Fibroblast of skin of abdomen (primary cell): Measurements from ENCODE around the gene TCTA.
A peak's percentile ranks its signal among the peaks of the same experiment; 100 is the strongest.

Experiments used
- DNase-seq: peaks from one replicate; pipeline ENCODE4 v3.0.0-alpha.2; 2013

The TCTA gene

DNA sequence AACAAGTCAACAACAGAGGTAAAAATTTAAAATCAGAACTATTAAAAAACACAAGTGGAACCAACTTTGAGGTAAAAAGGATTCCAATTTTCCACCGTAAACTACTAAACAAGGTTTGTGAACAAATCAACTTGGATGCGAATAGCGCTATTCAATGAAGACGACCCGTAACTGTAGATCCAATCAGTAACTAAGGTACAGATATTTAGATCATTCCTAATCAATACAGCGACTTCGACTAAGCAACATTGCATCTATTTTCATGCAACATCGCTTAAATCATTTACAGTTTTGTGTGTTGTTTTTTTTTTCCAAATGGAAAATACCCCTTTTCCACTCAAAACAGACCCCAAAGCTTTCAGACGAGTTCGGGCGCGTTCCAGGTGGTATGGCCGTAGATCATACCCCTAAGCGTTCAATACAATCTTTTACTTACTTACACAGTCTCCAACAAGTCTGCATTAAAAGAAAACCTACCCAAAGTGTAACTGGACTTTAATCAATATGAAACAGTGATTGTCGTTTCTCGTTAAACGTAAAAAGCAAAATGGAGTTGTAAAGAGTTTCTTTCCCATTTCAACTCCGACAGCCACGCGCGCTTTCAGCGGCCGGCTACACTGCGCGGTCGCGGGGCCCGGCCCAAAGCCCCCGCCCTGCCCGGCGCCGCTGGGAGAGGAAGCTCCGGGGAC, 1.2 kb upstream of the TCTA start:
- DNase-seq: no peak

DNA sequence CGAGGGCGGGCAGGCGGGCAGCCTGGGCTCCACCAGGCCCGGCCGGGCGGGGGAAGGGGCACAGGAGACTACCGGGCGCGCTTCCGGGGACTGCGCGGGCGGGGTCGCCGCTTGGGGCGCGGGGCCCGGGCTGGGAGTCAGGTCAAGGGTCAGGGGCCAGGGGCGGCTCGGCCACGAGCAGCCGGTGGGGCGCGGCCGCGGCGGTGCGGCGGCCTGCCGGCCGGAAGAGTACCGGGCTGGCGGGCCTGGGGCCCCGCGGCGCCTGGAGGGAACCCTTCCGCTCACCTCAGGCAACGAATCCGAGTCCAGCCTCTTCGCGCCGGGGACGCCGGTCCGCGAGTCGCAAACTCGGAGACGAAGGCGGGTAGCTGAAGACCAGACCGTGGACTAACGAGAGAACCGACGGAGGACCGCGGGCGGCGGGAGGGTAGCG, 672 bp upstream of the TCTA start:
- peak; percentile 18 for DNase-seq

DNA sequence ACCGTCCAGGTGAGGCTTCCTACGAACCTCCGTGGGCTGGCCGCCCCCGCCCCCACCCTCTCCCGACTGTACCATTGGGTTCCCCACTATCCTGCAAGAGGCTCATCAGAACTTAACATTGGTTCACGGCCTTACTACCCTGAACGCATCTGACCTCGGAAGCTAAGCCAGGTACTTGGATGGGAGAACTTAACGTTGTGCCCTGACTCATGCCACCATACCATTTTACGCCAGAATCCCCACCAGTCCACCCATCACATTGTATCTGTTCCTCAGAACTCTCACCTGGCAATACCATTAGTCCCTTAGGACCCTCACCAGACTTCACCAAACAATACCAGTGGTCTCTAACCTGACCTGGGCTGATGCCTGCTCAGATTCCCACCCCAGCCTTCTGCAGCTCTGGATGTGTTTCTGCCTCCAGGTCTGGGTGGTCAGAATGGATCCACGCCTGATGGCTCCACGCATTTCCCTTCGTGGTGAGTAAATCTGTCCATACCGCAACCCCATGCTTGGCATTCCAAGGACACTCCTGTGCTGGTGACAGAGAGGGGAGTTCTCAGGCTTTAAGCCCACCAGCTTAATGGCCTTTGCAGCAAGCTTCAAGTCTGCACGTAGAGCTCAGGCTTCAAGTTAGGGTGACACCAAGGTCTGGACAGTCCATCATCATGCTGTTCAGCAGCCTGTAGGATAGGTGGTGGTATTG, 562 bp downstream of the TCTA start:
- no peak for DNase-seq

DNA sequence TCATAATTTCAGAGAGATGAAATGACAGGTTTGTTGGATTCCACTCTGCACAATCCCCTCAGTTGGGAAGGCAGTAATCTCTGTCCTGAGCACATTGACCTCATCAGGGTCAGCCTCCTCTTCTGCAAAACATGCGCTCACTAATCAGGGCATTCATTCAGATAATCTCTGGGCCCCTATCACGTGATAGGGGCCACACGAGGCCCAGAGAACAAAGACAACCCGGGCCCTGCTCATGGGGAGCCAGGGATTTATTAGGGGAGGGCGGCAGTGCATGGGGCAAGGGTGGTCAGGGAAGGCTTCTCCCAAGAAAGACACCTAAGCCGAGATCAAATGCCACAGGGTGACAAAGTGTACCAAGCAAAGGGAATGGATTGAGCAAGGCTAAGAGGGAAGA, 1.1 kb downstream of the TCTA start:
- no peak for DNase-seq

DNA sequence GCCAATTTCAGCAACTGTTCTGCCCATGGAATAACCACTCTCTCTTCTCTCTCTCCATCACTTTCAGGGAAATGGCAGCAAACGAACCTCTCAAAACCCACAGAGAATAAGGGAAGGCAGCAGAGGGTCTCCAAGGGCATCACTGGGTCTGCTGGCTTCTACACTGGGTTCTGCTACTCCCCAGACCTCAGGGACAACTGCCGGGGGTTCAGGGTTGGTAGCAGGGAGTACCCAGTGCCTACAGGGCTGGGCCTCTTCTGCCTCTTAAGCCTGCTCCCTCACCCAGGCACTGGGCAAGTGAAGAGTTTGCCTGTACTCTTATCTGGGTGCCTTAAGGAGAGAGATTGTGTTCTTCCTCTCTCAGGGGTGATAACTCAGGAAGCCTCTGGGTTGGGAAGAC, 2.5 kb downstream of the TCTA start:
- DNase-seq: no peak

DNA sequence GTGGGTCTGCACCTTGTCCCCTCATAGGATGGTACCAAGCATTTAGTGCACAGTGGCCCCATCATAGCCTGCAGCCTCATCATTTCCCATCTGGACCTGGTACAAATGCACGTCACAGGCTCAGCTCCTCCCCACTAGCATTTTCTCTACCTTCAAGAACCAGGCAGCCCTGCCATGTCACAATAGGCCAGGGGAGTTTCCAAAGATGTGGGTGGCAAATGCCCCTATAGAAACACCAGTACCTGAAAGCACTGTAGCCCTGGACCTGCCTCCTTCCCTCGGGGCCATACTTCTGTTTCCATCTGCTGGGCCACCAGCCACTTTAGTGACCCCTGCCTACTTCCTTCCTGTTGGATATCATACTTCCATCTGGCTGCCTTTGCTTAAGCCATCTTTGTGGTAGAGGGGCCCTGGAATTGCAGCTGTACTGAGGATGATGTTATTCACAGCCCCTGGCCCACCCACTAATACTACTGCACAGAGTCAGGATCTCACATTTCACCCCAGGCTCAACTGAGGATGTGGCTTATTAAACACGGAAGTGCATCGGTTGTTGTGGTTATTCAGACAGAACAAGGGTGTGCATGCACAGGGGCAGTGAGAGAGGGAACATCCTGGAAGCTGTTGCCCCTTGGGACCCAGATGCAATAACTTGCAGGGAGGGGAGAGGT, 3.8 kb downstream of the TCTA start:
- no peak for DNase-seq

DNA sequence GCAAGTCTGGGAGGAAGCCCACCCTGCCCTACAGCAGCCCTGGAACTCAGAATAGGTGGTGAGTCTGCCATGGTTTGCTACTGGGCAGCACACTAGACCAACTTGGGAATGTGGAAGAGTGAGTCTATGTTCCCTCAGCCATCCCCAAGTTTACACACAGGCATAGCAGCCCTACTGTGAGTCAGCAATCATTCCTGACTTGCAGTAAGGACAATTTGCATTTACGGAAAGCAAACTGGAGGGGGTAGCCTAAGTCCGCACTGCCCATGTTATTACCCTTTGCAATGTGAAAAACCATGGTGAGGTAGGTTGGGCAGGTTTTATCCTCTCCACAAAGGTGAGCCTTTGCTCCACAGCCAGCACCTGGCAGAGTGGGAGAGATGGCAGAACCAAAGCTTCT, 4.6 kb downstream of the TCTA start:
- no peak for DNase-seq

DNA sequence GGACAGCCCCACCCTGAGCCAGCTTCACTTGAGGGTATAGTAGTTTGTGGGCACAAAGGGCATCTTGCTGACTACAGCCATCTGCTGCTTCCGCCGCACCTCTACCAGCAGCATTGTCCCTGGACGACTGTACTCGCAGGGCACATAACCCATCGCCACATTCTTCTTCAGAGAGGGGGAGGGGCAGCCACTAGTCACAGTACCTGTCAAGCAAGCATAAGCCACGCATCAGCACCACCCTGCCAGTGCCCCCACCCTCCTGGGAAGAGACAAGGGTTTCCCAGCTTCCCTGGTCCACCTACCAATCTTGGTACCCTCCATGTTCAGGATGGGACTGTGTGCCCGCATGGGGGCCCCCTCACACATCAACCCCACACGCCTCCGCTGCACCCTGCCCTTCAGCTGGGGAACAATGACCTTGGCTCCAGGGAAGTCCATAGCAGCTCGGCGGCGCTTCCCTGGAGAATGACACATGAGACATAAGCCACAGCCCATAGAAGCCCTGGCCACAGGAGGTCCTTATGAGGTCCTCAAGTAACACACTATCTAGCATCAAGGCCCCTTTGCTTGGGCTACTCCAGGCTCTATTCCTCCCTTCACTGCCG, 5.4 kb downstream of the TCTA start:
- no peak for DNase-seq

DNA sequence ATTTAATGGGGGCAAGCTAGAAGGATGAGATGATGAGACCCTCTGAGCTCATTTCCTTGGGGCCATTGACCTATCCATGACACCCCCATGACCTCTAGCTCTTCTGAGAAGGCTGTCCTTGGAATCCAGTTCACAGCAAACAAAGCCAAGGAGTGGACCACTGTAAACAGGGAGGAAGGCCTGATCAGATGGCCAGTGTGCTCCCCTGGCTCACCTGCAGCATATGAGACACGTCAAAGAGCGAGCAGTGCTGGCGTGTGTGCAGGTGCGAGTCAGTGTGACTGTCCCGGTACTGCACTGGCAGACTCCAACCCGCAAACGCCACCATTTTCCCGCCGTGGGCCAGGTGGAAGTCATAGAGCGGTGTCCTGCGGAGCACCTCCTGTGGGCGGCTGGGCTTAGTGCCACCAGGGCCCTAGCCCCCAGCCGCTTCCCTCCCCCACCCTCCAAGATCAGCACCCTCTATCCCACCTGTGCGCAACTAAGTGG, 9.7 kb downstream of the TCTA start:
- DNase-seq: no peak

DNA sequence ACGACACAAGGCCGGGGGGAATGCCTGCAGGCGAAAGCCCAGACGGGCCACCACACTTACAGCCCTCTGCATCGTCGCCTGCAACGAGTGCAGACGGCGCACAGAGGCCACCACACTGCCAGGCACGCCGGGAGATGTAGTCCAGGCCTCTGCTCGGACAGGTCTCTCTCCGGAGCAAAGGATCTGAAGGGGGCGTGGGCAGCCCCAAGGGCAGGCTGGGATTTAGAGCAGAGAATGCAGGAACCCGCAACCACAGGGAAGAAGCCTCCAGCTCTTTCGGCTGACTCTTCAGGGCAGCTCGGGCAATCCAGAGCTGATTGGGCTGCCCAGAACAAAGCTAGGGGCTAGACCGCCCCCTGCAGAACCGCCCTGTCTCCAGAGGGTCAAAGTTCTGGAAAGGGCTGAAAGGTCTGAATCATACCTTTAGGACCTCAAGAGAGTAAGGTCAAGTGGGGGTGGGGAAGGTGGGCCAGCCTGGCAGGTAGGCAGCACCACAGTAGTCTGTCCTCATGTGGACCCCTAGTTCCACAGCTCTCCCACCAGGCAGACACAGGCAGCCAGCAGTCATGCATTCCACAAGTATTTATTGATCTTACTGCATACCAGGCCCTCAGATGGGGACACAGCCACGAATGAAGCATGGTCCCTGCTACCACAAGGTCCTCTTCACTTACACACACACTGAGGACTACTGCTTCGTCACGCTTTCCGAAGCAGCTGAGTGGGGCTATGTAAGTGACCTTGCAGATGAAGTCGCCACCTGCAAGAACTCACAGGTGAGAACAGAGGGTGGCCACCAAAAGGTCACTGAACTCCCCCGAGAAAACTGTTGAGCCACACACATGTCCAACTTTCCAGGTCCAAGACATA, 10.4 kb downstream of the TCTA start, which contains the start of gene AMT:
TSS of gene AMT (minus strand) at position 95 of the 870 bp plus-strand sequence. CDS start at position 72, 23 bp downstream.
- DNase-seq: no peak

DNA sequence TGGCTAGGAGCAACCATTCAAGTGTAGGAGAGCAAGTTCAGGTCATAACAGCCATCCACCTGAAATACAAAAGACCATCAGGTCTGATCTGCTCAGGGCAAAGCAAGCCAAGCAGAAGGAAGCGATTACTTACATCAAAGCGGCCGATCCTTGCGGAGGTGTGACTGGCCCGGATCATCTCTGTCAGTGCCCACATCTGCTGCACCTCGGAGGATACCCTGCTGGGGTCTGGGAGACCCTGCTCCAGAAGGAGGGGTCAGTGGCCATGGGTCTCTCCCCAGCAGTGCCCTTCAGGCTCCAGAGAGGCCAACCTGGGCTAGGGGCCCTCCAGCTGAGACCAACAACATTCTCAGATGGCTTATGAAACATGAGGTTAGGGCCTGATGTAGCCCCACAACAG, 12.6 kb downstream of the TCTA start:
- no peak for DNase-seq

DNA sequence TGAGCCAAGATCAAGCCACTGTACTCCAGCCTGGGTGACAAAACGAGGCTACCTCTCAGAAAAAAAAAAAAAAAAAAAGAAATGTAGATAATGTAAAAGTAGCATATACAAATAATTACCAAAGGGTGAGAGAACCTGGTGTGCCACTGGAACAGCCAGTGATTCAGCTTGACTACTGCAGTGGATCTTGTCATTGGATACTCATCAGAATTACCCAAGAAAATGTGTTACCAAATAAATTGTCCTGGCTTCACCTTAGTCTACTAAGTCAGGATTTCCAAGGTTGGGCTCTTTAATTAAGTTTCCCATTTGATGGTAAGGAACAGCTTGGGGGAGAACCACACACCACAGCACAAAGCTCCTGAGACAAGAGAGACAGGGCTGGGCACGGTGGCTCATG, 15.4 kb downstream of the TCTA start:
- DNase-seq: no peak

DNA sequence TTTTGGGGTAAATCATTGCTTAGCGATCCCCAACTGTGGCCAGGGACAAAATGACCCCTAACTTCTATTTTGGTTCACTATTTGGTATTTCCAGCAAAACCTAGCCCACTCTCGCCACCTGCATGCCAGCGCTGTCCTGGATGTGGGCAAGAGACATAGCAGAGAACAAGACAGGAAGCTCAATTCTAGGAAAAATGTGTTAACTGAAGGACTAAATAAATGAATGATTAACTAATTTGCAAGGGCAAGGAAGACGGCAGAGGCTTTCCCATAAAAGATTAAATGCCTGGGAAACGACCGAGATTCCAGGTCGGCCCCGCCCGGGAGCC, 16.5 kb downstream of the TCTA start:
- DNase-seq: no peak

DNA sequence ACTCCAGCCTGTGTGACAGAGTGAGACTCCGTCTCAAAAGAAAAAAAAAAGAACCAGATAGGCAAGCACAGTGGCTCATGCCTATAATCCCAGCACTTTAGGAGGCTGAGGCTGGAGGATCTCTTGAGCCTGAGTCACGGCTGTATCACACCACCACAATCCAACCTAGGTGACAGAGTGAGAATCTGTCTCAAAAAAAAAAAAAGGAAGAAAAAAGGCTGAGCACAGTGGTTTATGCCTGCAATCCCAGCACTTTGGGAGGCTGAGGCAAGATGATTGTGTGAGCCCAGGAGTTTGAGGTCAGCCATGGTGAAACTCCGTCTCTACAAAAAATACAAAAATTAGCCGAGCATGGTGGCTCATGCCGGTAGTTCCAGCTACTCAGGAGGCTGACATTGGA, 22.5 kb downstream of the TCTA start:
- DNase-seq: no peak

DNA sequence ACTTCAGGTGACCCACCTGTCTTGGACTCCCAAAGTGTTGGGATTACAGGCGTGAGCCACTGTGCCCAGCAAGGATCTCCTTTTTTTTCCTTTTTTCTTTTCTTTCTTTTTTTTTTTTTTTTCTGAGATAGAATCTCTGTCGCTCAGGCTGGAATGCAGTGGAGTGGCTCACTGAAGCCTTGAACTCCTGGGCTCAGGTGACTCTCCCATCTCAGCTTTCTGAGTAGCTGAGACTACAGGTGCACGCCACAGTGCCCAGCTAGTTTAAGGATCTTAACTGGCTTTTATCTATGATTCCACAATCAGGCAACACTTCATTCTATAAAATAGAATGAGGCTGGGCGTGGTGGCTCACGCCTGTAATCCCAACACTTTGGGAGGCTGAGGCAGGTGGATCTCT, 33.2 kb downstream of the TCTA start:
- DNase-seq: no peak

DNA sequence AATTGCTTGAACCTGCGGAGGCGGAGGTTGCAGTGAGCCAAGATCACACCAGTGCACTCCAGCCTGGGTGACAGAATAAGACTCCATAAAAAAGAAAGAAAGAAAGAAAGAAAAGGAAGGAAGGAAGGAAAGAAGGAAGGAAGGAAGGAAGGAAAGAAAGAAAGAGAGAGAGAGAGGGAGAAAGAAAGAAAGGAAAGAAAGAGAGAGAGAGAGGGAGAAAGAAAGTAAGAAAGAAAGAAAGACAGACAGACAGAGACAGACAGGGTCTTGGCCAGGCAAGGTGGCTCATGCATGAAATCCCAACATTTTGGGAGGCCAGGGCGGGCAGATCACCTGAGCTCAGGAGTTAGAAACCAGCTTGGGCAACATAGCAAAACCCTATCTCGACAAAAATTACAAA, 41.4 kb downstream of the TCTA start:
- DNase-seq: no peak

DNA sequence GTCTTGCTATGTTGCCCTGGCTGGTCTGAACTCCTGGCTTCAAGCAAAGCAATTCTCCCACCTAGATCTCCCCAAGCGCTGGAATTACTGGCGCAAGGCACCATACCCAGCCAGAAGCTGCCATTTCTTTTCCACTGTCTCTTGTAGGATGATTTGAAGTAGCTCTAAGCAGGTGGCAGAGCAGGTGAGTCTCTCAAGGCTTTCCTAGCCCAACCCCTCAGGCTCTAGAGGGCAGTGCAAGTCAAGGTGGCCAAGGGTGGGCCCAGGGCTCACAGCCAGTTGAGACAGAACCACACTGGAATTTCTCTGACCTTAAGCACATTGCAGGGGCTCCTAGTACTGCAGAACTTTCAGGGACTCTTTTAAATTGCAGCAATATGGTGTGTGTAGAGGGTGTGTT, 42.2 kb downstream of the TCTA start:
- DNase-seq: no peak

DNA sequence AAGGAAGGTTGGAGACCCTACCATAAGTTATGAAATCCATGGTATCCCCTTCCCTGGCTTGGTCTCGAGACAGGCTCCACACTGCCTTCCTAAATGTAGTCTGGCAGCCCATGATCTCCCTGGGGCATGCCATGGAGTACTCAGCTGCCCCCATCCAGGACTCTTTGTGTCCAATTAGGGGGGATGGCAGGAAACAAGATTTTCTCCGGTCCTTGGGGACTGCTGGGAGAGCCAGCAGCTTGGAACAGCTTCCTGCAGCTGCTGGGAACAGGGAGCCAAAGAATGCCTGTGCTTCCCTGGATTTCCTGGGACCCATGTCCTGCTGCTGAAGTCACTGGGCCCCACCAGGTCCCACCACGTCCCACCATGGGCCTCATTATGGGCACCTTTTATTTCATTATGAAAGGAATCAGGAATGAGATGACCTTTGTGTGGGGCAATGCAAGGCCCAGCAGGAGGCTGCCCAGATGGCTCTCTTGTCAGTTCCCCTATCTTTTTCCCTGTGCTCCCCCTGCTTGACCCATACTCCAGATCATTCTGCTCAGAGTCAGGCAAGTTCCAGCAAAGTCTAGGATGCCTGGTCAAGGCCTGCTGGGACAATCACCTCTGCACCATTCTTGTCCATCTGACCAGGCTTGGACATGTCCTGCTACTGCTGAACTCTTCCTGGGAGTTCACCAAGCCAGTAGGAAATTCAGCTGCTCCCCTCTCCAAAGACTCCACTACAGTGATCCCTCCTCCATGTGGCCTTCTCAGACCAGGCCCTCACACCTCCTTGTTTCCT, 42.9 kb downstream of the TCTA start:
- DNase-seq: no peak

DNA sequence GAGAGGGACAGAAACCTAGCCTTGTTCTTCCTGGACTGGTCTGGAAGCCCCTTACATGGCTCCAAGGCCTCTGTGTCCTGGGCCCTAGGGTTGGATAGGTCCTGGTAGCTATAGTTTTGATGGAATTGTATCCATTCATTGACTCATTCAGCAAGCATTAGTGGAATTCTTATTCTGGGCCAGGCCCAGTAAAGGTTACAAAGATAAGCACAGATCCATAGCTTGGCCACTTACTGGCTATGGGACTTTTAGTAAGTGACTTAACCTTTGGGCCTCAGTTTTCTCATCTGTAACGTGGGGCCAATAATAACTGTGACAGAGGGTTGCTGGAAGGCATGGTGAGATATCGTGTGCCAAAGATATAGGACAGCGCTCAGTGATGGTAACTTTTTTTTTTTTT, 44.2 kb downstream of the TCTA start:
- peak; percentile 28 for DNase-seq

DNA sequence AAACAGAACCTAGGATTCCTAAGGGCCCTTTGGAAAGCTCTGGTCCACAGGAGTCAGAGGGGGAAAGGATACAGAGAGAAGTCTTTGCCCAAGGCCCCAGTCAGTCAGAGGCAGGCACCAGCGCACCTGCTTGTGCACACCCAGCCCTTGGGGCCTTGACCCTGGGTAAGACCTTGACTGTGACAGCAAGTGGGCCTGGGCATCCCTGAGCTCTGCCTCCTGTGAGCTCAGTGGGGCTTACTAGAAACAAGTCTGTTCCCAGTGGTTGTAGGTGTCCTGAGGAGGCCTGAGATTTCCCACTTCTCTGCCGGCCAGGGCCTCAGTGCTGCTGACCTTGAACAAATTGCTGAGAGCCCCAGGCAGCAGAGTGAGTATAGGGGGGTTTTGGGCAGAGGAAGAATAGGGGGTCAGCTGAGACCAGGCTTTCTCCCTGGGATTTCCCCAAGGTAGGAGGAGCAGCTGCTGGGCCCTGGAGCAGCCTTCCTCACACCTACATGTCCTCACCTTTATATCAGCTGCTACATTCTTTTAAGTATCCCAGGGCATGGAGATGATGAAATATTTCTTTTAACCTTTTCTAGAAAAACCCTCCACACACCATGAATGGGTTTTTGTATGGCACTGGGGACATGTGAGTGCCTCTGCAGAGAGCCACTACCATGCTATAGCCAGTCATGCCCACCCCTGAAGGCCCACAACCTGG, 48.1 kb downstream of the TCTA start:
- DNase-seq: no peak

DNA sequence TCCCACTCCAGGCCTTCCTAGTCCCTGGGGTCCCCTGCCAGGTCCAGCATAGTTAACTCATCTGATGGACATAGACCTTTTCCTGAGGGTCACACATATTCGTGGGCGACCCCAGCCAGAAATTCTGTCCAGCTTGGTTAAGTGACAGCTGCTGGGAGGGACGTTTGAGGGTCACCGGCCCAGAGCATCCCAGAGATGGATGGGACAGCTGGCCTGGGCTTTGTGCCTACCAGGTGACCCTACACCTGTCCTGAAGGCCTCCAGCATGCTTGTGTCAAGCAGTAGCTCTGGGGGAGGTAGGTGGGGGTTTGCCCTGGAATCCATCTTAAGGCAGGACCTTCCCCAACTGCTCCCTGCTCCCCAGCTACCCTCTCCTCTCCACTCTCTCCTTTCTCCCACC, 48.7 kb downstream of the TCTA start:
- DNase-seq: no peak
